GM12873 (cell line): ENCODE results near the gene RAP2B.

Experiments
- CTCF ChIP-seq: IDR thresholded peaks from 2 replicates; pipeline ENCODE4 v1.5.1; 2012; ENCODE audit warnings: low read depth, mild to moderate bottlenecking, moderate library complexity, low read length, control low read depth; ENCODE audit not compliant: insufficient read depth; ENCODE audit errors: missing control alignments

Gene RAP2B

GRCh38 chr3:153163393-153163724, 1.3 kb downstream of the RAP2B start:
- TF ChIP-seq CTCF = no peak

- no peak for TF ChIP-seq CTCF
These were observed 1.9 kb downstream of the RAP2B start for GRCh38 chr3:153163756-153164550.

GRCh38 chr3:153165261-153165681, 3.2 kb downstream of the RAP2B start:
- TF ChIP-seq CTCF = no peak

GRCh38 chr3:153166206-153166605, 4.2 kb downstream of the RAP2B start:
- TF ChIP-seq CTCF = no peak

- TF ChIP-seq CTCF = no peak
These were observed 4.8 kb downstream of the RAP2B start for GRCh38 chr3:153166796-153167195.

- TF ChIP-seq CTCF = no peak
These were observed 7.9 kb downstream of the RAP2B start for GRCh38 chr3:153169793-153170383.

- no peak for TF ChIP-seq CTCF
These were observed 9.2 kb downstream of the RAP2B start for GRCh38 chr3:153171256-153171655.
